B cell (primary cell): ENCODE measurements around the gene GLB1L. TPM values are rescaled to one million over a fixed set of nuclear protein-coding genes. Genes with fewer than 3 reads are reported as not detected.

ENCODE experiments used
- ATAC-seq: fragments of 200-7000 bp; cut with Tn5 transposase; one replicate; pipeline ENCODE4 v1.10.0; 2021; ENCODE audit warnings: low read depth, mild to moderate bottlenecking, moderate number of reproducible peaks, moderate library complexity
- CTCF ChIA-PET: fragments of 350-600 bp; sonication (Branson Sonifier 250); formaldehyde crosslinking; loops from one replicate; lab custom pipeline; 2021; ENCODE audit warnings: antibody characterized with exemption, inconsistent platforms; lab: Charles Lee
- POLR2A ChIA-PET: fragments of 350-600 bp; sonication (Branson Sonifier 250); formaldehyde crosslinking; loops from one replicate; lab custom pipeline; 2021; ENCODE audit warnings: antibody characterized with exemption; lab: Charles Lee
- DNase-seq: peaks from one replicate; pipeline ENCODE4 v3.0.0; 2013
- H2AFZ ChIP-seq: 2 replicates; pipeline ENCODE4 v1.6.1; 2012; ENCODE audit warnings: mild to moderate bottlenecking, low read depth, low read length; ENCODE audit not compliant: insufficient read depth, poor library complexity, severe bottlenecking
- H3K27ac ChIP-seq, 2 donors: 1 replicate in 1 of 2; 2 replicates in 1 of 2; pipeline ENCODE4 v1.5.1; 2012 to 2013; ENCODE audit warnings: low read length in 2 of 2, mild to moderate bottlenecking in 2 of 2, moderate library complexity in 1 of 2
- H3K27me3 ChIP-seq, 4 experiments: fragments of 200-600 bp in 1 of 4; sonication (generic) in 1 of 4; replicated peaks in 1 of 4; 1 replicate in 2 of 4; 2 replicates in 2 of 4; pipeline versions ENCODE4 v1.6.1 to v1.7.0; 2013 to 2016; ENCODE audit warnings: low read length in 3 of 4, mild to moderate bottlenecking in 2 of 4, mixed read lengths in 1 of 4, moderate library complexity in 1 of 4; ENCODE audit not compliant: insufficient read depth in 4 of 4, control insufficient read depth in 3 of 4; ENCODE audit errors: control extremely low read depth in 1 of 4
- H3K36me3 ChIP-seq, 2 experiments: replicated peaks in 1 of 2; 1 replicate in 1 of 2; 2 replicates in 1 of 2; pipeline versions ENCODE4 v1.6.1 to v1.7.1; 2013; ENCODE audit warnings: low read length in 1 of 2; ENCODE audit not compliant: insufficient read depth in 2 of 2, control insufficient read depth in 1 of 2; ENCODE audit errors: control extremely low read depth in 1 of 2, extremely low read depth in 1 of 2
- H3K4me1 ChIP-seq, 2 donors: fragments of 200-600 bp in 1 of 2; sonication (generic) in 1 of 2; 1 replicate in 1 of 2; 2 replicates in 1 of 2; pipeline versions ENCODE4 v1.5.1 to v1.6.1; 2013 to 2017; ENCODE audit warnings: low read length in 2 of 2; ENCODE audit not compliant: control insufficient read depth in 2 of 2, insufficient read depth in 2 of 2
- H3K4me2 ChIP-seq: replicated peaks from 2 replicates; pipeline ENCODE3; 2012; ENCODE audit warnings: mild to moderate bottlenecking, low read depth, low read length; ENCODE audit not compliant: poor library complexity, severe bottlenecking
- H3K4me3 ChIP-seq, 5 experiments: fragments of 200-600 bp in 1 of 5; sonication (generic) in 1 of 5; 1 replicate in 3 of 5; 2 replicates in 2 of 5; pipeline versions ENCODE4 v1.5.1 to v1.7.0; 2011 to 2016; ENCODE audit warnings: low read length in 4 of 5, mild to moderate bottlenecking in 4 of 5, low read depth in 2 of 5, control low read depth in 1 of 5, moderate library complexity in 1 of 5; ENCODE audit not compliant: insufficient read depth in 1 of 5; ENCODE audit errors: control extremely low read depth in 1 of 5, extremely low read depth in 1 of 5
- H3K79me2 ChIP-seq: fragments of 200-600 bp; sonication (generic); one replicate; pipeline ENCODE4 v1.6.0; 2016; ENCODE audit warnings: low read length; ENCODE audit not compliant: control insufficient read depth, insufficient read depth
- H3K9ac ChIP-seq: fragments of 200-600 bp; sonication (generic); 2 replicates; pipeline ENCODE4 v1.6.1; 2017; ENCODE audit warnings: mild to moderate bottlenecking, low read length, moderate library complexity
- H3K9me3 ChIP-seq, 3 donors: one replicate each; pipeline versions ENCODE4 v1.6.1 to v1.7.1; 2013; ENCODE audit warnings: low read length in 2 of 3; ENCODE audit not compliant: control insufficient read depth in 2 of 3, insufficient read depth in 1 of 3; ENCODE audit errors: control extremely low read depth in 1 of 3
- H4K20me1 ChIP-seq: 2 replicates; pipeline ENCODE4 v1.6.0; 2012; ENCODE audit warnings: mild to moderate bottlenecking, low read length; ENCODE audit not compliant: insufficient read depth, control insufficient read depth, poor library complexity, severe bottlenecking
- H3K27ac Mint-ChIP-seq: one replicate; pipeline ENCODE4 v1.8.0; 2021; ENCODE audit warnings: mixed read lengths
- H3K27me3 Mint-ChIP-seq: one replicate; pipeline ENCODE4 v1.8.0; 2021; ENCODE audit warnings: mixed read lengths
- H3K4me1 Mint-ChIP-seq: one replicate; pipeline ENCODE4 v1.8.0; 2021; ENCODE audit warnings: mixed read lengths
- H3K4me3 Mint-ChIP-seq: one replicate; pipeline ENCODE4 v1.8.0; 2021; ENCODE audit warnings: mixed read lengths
- H3K9me3 Mint-ChIP-seq: one replicate; pipeline ENCODE4 v1.8.0; 2022; ENCODE audit warnings: mixed read lengths; ENCODE audit not compliant: insufficient read depth
- CTCF ChIP-seq: fragments of 200-600 bp; IDR thresholded peaks from one replicate; pipeline ENCODE4 v1.8.0; 2022; ENCODE audit warnings: antibody characterized with exemption, mild to moderate bottlenecking
- EZH2 ChIP-seq: IDR thresholded peaks from 2 replicates; pipeline ENCODE4 v1.6.1; 2012; ENCODE audit warnings: borderline replicate concordance, low read depth, mild to moderate bottlenecking, moderate library complexity, low read length; ENCODE audit not compliant: insufficient read depth, poor library complexity, severe bottlenecking
- WGBS: methylation state at CpG from one replicate; pipeline ENCODE4 v1.1.5; 2013; ENCODE audit warnings: missing lambda C conversion rate; ENCODE audit not compliant: insufficient coverage; 5-methylcytosine and 5-hydroxymethylcytosine counted together
- intact Hi-C: fragments of 100-400 bp; cut with micrococcal nuclease; formaldehyde crosslinking; loops from one replicate; pipeline ENCODE4 v1.10.0; 2022
- polyA plus RNA-seq: library from polyadenylated mRNA; depleted of rRNA; stranded (reverse); fragments of >200 nt; gene quantifications from 2 replicates; pipeline ENCODE4 v1.2.3, GENCODE V29; 2012
- total RNA-seq, 2 donors: library from RNA; stranded (reverse); fragments of 120-200 nt in 1 of 2; gene quantifications; 1 replicate in 1 of 2; 2 replicates in 1 of 2; pipeline versions ENCODE4 v1.2.3 to v1.2.4, GENCODE V29; 2013 to 2022

Gene GLB1L
- total and polyA plus RNA-seq, 2 donors (not counting 1 experiment from before 2014, with no cell fraction given), result 2.4 to 4.1 TPM

- ChIA-PET POLR2A (interaction anchor here (0.6 to 7.2 kb wide), 10 partner anchors 14 to 1079 kb away, joined by 3 to 106 read pairs (median 14); partner anchors contain the start of genes CNPPD1, DNPEP, GLB1L and RETREG2), CTCF (interaction anchor here (0.8 to 15.8 kb wide), 11 partner anchors 13 to 121 kb away, joined by 3 to 239 read pairs (median 17); partner anchors contain the start of genes ANKZF1, ATG9A, CNPPD1 and GLB1L)
- Mint-ChIP-seq H3K27ac (peak overlapping the region; percentile 96), H3K27me3 (no peaks in the 10 kb centered on the region), H3K9me3 (no peaks in the 10 kb centered on the region), H3K4me3 (peak overlapping the region; percentile 92), H3K4me1 (peaks cover 45% of the 10 kb centered on the region)
- TF ChIP-seq EZH2, result no peak
- TF ChIP-seq CTCF, result peak; percentile 67
- no peaks in the 10 kb centered on the region for H3K27me3 ChIP-seq
- H4K20me1 ChIP-seq, result peaks cover 42% of the 10 kb centered on the region
- no peak for DNase-seq
- H2AFZ ChIP-seq, result peak overlapping the region; percentile 45
- peaks cover 23% of the 10 kb centered on the region for H3K79me2 ChIP-seq
- H3K9me3 ChIP-seq, result no peaks in the 10 kb centered on the region
- intact Hi-C loops, result loop anchor here (1.0 to 10.0 kb wide), 13 partner anchors 14 to 399 kb away; partner anchors contain the start of genes ABCB6, ANKZF1, ATG9A and CNPPD1
- H3K27ac ChIP-seq, result peak overlapping the region; percentile 98 to 100
- H3K4me3 ChIP-seq, result peak overlapping the region; percentile 49 to 80 (median 72)
- 57% methylated on average over 8 of the region's 12 CpGs for WGBS
- H3K4me1 ChIP-seq, result peaks cover 32 to 48% of the 10 kb centered on the region in 2 donors
- H3K4me2 ChIP-seq, result peak overlapping the region; percentile 93
- peaks cover 2 to 50% of the 10 kb centered on the region in 2 experiments for H3K36me3 ChIP-seq
- no peak for ATAC-seq
- peak overlapping the region; percentile 98 for H3K9ac ChIP-seq
Measured at GRCh38 chr2:219279916-219280516, 34.8 kb upstream of the GLB1L start.
